ENCODE data around the gene IGF1R. TPM values are rescaled to one million over a fixed set of nuclear protein-coding genes. Genes with fewer than 3 reads are reported as not detected.

IGF1R gene
- total and polyA plus RNA-seq, 2 of the 8 experiments (the other 6 are each of a cell fraction or from before 2014, with no cell fraction given), result 32.9 to 109 TPM

DNA sequence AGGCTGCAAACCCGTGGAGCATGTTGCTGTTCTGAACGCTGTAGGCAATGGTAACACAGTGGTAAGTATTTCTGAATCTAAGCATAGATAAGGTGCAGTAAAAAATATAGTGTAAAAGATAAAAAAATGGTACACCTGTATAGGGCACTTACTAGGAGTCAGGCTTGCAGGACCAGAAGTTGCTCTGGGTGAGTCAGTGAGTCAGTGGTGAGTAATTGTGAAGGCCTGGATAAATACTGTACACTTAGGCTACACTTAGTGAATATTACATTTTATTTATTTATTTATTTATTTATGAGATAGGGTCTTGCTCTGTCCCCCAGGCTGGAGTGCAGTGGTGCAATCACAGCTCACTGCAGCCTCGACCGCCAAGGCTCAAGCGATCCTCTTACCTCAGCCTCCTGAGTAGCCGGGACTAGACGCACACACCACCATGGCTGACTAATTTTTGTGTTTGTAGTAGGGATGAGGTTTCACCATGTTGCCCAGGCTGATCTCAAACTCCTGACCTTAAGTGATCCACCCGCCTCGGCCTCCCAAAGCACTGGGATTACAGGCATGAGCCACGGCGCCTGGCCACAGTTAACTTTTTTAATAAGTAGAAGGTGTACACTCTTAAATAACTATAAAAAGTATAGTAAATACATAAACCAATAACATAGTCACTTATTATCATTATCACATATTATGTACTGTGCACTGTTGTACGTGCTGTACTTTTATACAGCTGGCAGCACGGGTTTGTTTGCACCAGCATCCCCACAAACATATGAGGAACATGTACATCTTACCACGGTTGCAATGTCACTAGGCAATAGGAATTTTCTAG, 155.1 kb downstream of the IGF1R start:
- Histone ChIP-seq H3K23me2 (ENCODE audit: low read depth, low read length) (no peaks in the 10 kb centered on the region), H3K27ac (ENCODE audit: low read depth, low read length) (no peak overlapping the region), H2BK5ac (ENCODE audit: low read depth, low read length) (no peak overlapping the region), H3K4ac (replicated peaks; ENCODE audit: insufficient read length, low read depth, low read length) (no peak overlapping the region), H3K56ac (replicated peaks; ENCODE audit: insufficient read length, low read depth, low read length) (no peak overlapping the region), H2BK20ac (ENCODE audit: low read length) (no peak overlapping the region), H3K9ac (replicated peaks in 1 of 4; ENCODE audit: extremely low read depth in 1 of 4, low read depth in 3 of 4, low read length in 3 of 4) (no peak overlapping the region), H3K23ac (ENCODE audit: insufficient read length) (no peak overlapping the region), H3K4me3 (ENCODE audit: extremely low read depth in 1 of 4, insufficient read depth in 2 of 4, low read depth in 3 of 4, low read length in 4 of 4) (no peak overlapping the region), H2BK12ac (ENCODE audit: low read depth, low read length) (no peak overlapping the region), H4K20me1 (replicated peaks in 1 of 2; ENCODE audit: control insufficient read depth in 1 of 2, insufficient read depth in 2 of 2, low read length in 2 of 2) (peaks cover 13 to 19% of the 10 kb centered on the region in 2 experiments), H3K79me2 (ENCODE audit: control insufficient read depth in 1 of 2, insufficient read depth in 2 of 2, low read length in 2 of 2) (peaks cover 3 to 85% of the 10 kb centered on the region in 2 experiments; a peak in 3 of 4 replicates), H4K8ac (ENCODE audit: extremely low read depth, insufficient read depth, low read length) (no peak overlapping the region), H3K36me3 (ENCODE audit: control insufficient read depth in 2 of 4, insufficient read depth in 4 of 4, low read length in 3 of 4) (no peaks in the 10 kb centered on the region), H3K9me3 (ENCODE audit: insufficient read depth in 2 of 2, low read depth in 1 of 2, low read length in 1 of 2) (no peaks in the 10 kb centered on the region), H2BK120ac (replicated peaks; ENCODE audit: low read depth, low read length) (no peak overlapping the region), H3K27me3 (replicated peaks in 1 of 4; ENCODE audit: control insufficient read depth in 3 of 4, extremely low read depth in 1 of 4, insufficient read depth in 3 of 4, low read length in 3 of 4) (no peaks in the 10 kb centered on the region), H3K18ac (ENCODE audit: extremely low read depth, low read length) (no peak overlapping the region), H4K5ac (ENCODE audit: insufficient read length, low read depth, low read length) (no peak overlapping the region), H3K4me2 (ENCODE audit: insufficient read depth in 1 of 2, low read depth in 2 of 2, low read length in 2 of 2) (no peak overlapping the region), H2BK15ac (ENCODE audit: low read length) (no peak overlapping the region), H3K79me1 (ENCODE audit: low read depth, low read length) (peaks cover 19% of the 10 kb centered on the region), H2AK5ac (ENCODE audit: low read depth, low read length) (no peak overlapping the region), H2AFZ (ENCODE audit: low read length) (no peak overlapping the region), H4K91ac (replicated peaks; ENCODE audit: insufficient read length, low read length) (no peak overlapping the region), H3K14ac (ENCODE audit: insufficient read length) (no peak overlapping the region), H3K4me1 (replicated peaks in 1 of 4; ENCODE audit: control insufficient read depth in 3 of 4, insufficient read depth in 4 of 4, low read length in 3 of 4) (peaks cover 11 to 34% (median 30%) of the 10 kb centered on the region in 4 experiments)
- CTCF ChIA-PET (ENCODE audit: partially characterized antibody), result interaction anchor here (1.0 to 3.9 kb wide), 4 partner anchors 10 to 47 kb away, joined by 3 to 24 read pairs (median 6); no protein-coding TSS in a partner anchor
- FAIRE-seq (no peak), DNase-seq (ENCODE audit: low read depth in 1 of 2, low spot score in 2 of 2) (no peak)
- WGBS, 2 experiments (ENCODE audit: extremely low coverage in 1 of 2, insufficient coverage in 1 of 2, insufficient read length in 1 of 2, insufficient replicate concordance in 2 of 2, low coverage in 1 of 2, low lambda C conversion rate in 2 of 2, missing lambda C conversion rate in 1 of 2), result 92% methylated on average over 14 of the region's 14 CpGs; no CpG with 5 or more reads in 1 of the 2 experiments
- TF ChIP-seq JUN (IDR thresholded peaks at IDR 0.05; ENCODE audit: low read depth, low read length) (no peak), ASH2L (IDR thresholded peaks at IDR 0.05; ENCODE audit: low read length) (no peak), RBBP5 (IDR thresholded peaks at IDR 0.05; ENCODE audit: borderline replicate concordance, low read depth, low read length) (no peak), KDM5A (IDR thresholded peaks at IDR 0.05; ENCODE audit: low read length) (no peak), FOSL1 (IDR thresholded peaks at IDR 0.05; ENCODE audit: insufficient read depth, low read depth, low read length) (no peak)
- TF ChIP-seq, protein P1, sequence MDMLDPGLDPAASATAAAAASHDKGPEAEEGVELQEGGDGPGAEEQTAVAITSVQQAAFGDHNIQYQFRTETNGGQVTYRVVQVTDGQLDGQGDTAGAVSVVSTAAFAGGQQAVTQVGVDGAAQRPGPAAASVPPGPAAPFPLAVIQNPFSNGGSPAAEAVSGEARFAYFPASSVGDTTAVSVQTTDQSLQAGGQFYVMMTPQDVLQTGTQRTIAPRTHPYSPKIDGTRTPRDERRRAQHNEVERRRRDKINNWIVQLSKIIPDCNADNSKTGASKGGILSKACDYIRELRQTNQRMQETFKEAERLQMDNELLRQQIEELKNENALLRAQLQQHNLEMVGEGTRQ (IDR thresholded peaks at IDR 0.05; ENCODE audit: low read length), result no peak
- POLR2A ChIA-PET (ENCODE audit: partially characterized antibody), result interaction anchor here (0.8 to 1.8 kb wide), 2 partner anchors 98 to 253 kb away, joined by 3 read pairs; no protein-coding TSS in a partner anchor
